Amygdala (tissue), 56 donors: Measurements from ENCODE around the gene SPRR3.

Experiments
- DNase-seq, 56 donors: peaks; one replicate each; lab custom pipeline; 2025; lab: John Stamatoyannopoulos, UW

The SPRR3 gene

GRCh38 chr1:153040950-153041631 is 39.5 kb downstream of the SPRR3 start, which contains the start of gene SPRR2D:
Gene SPRR2D, minus strand, starts transcription at chr1:153041120. Its CDS starts 774 bp downstream, at chr1:153040346.
- no peak for DNase-seq

DNA sequence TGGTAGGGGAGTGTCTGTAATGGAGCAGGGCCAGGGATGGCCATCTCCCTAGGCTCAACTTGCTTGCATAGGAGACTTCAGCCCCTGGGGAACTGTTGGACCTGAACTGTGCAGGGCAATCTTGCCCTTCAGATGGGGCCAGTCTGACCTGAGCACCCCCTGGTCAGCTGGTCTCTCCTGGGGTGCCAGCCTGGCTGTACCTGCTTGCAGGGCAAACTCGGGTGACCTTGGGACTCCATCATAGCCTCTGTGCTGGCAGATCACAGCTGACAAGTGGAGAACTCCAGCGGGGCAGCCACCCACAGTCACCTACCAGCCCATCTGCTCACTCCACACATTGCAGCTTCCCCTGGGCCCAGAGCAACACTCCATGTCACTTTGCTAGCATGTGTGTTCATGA is 47.7 kb downstream of the SPRR3 start:
- DNase-seq = no peak
